ENCODE data around the gene LGALSL.

Gene LGALSL

DNA sequence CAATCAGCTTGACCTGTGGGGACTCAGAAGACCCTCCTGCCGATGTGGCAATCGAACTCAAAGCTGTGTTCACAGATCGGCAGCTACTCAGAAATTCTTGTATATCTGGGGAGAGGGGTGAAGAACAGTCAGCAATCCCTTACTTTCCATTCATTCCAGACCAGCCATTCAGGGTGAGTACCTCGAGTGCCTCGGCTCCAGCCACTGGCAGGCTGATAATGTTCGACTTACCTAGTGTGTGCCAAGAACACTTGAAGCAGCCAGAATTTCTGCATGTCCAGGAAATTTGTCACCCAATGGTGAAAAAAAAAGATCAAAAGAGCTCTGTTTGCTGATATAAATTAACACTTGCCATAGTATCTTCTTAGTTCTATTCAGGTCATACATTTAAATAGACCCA, 2.3 kb downstream of the LGALSL start:
- Mint-ChIP-seq H3K36me3 (ENCODE audit: low read depth) (peaks cover 39% of the 10 kb centered on the region), H3K27me3 (ENCODE audit: low read depth, poor library complexity) (peaks cover 4% of the 10 kb centered on the region), H3K27ac (no peak overlapping the region), H3K4me3 (peak overlapping the region; percentile 96), H3K9me3 (no peaks in the 10 kb centered on the region), H3K4me1 (peaks cover 53% of the 10 kb centered on the region)
- TF ChIP-seq, protein P1, sequence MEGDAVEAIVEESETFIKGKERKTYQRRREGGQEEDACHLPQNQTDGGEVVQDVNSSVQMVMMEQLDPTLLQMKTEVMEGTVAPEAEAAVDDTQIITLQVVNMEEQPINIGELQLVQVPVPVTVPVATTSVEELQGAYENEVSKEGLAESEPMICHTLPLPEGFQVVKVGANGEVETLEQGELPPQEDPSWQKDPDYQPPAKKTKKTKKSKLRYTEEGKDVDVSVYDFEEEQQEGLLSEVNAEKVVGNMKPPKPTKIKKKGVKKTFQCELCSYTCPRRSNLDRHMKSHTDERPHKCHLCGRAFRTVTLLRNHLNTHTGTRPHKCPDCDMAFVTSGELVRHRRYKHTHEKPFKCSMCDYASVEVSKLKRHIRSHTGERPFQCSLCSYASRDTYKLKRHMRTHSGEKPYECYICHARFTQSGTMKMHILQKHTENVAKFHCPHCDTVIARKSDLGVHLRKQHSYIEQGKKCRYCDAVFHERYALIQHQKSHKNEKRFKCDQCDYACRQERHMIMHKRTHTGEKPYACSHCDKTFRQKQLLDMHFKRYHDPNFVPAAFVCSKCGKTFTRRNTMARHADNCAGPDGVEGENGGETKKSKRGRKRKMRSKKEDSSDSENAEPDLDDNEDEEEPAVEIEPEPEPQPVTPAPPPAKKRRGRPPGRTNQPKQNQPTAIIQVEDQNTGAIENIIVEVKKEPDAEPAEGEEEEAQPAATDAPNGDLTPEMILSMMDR (IDR thresholded peaks at IDR 0.05): no peak
- no peak for DNase-seq

DNA sequence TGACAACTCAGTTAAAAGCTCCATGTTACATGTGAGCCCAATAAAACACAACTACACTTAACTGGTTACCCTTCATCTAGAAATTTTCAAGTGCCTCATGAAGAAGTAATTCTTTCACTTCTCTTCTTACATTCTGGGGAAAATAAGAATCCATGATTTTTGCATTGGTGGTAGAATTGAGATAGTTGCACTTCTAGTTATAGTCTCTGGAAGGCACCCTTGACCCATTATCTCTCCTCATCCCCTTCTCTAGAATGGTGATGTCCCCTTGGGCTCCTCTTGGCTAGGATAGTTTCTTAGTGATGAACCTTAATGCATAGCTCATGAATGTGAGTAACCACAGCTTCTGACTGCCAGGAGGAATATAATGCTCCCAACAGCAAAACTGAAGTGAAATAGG, 3.6 kb downstream of the LGALSL start:
- peaks cover 55% of the 10 kb centered on the region for H3K4me1 Mint-ChIP-seq

DNA sequence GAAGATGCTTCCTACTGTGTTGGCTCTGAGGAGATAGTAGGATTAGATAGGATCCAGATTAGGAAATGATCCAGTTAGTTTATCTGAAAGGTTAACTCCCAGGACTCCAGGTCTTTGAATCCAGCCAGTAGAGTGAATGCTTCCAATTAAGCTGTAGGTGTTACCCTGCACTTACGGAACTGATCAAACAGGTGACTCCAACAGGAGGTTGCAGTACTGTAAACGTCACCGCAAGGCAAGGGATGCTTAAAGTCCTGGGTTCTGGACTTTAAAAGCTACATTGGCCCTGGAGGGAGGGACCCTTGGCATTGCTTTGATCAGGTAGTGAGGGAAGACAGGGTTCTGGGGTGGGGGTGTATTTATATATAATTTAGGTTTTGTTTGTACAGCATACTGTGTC, 5.6 kb downstream of the LGALSL start:
- H3K4me1 Mint-ChIP-seq: peaks cover 59% of the 10 kb centered on the region
- TF ChIP-seq, protein P1 (IDR thresholded peaks at IDR 0.05): no peak
- H3K9me3 Mint-ChIP-seq: no peaks in the 10 kb centered on the region
- no peak overlapping the region for H3K27ac Mint-ChIP-seq
- no peak overlapping the region for H3K4me3 Mint-ChIP-seq
- no peak for DNase-seq
- peaks cover 9% of the 10 kb centered on the region for H3K27me3 Mint-ChIP-seq (ENCODE audit: low read depth, poor library complexity)
- H3K36me3 Mint-ChIP-seq (ENCODE audit: low read depth): peaks cover 44% of the 10 kb centered on the region

More for the DNA sequence above, 3.6 kb downstream of the LGALSL start:
- TF ChIP-seq, protein P1 (IDR thresholded peaks at IDR 0.05): no peak
- H3K27ac Mint-ChIP-seq: no peak overlapping the region
- no peak for DNase-seq
- H3K9me3 Mint-ChIP-seq: no peaks in the 10 kb centered on the region
- H3K36me3 Mint-ChIP-seq (ENCODE audit: low read depth): peaks cover 44% of the 10 kb centered on the region
- peaks cover 4% of the 10 kb centered on the region for H3K27me3 Mint-ChIP-seq (ENCODE audit: low read depth, poor library complexity)
- H3K4me3 Mint-ChIP-seq: no peak overlapping the region

DNA sequence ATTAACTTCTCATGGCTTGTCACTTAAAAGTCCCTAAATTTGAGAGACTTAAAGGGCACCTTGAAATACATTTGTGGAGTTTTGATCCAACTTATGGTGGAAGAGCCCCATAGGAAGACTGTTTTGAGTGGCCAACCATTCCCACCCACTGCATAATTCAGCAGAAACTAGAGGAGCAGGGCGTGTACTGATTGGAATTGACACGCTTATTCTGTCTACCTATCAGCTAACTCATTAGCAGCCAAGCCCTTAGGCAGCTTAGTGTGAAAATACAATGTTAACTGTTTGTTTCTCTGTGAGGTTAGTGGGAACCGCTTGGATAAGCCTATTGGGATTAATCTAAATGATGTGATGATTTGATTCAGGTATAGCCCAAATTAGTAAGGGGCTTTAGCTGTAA, 6.4 kb downstream of the LGALSL start:
- Mint-ChIP-seq H3K9me3 (no peaks in the 10 kb centered on the region), H3K27ac (no peak overlapping the region), H3K4me3 (no peak overlapping the region), H3K36me3 (ENCODE audit: low read depth) (peaks cover 44% of the 10 kb centered on the region), H3K27me3 (ENCODE audit: low read depth, poor library complexity) (peaks cover 6% of the 10 kb centered on the region), H3K4me1 (peaks cover 53% of the 10 kb centered on the region)
- TF ChIP-seq, protein P1 (IDR thresholded peaks at IDR 0.05): no peak
- DNase-seq: no peak

DNA sequence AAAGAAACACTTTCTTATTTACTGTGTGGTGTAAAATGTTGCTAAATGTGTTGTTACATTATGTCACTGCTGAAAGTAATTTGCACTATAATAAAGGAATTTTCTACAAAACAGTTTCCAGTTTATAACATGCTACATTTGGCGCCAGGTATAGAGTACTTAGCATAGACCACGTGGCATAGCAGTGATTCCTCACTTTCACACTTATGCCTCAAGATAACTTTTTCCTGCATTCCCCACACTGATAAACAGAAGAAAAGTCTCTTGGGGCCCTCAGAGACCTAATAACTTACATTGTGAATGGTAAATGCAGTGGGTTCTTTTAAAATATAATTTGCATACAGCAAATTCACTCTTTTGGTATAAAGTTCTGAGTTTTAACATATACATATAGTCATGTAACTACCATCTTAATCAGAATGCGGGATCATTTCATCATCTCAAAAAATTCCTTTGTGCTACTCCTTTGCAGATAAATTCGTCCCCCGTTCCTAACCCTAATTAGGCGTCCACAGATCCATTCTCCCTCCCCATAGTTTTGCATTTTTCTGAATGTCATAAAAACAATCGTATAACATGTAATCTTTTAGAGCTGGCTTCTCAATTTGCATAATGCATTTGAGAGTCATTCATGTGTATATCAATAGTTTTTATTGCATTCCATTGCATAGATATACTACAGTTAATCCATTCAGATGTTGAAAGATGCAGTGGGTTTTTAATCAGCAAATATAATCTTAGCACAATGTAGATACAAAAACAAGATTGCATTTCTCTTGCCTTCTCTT, 7.5 kb downstream of the LGALSL start:
- H3K36me3 Mint-ChIP-seq (ENCODE audit: low read depth): peaks cover 33% of the 10 kb centered on the region
- TF ChIP-seq, protein P1 (IDR thresholded peaks at IDR 0.05): no peak
- H3K27me3 Mint-ChIP-seq (ENCODE audit: low read depth, poor library complexity): peaks cover 6% of the 10 kb centered on the region
- no peaks in the 10 kb centered on the region for H3K9me3 Mint-ChIP-seq
- DNase-seq: no peak
- H3K4me3 Mint-ChIP-seq: no peak overlapping the region
- H3K27ac Mint-ChIP-seq: no peak overlapping the region
- H3K4me1 Mint-ChIP-seq: peaks cover 48% of the 10 kb centered on the region

DNA sequence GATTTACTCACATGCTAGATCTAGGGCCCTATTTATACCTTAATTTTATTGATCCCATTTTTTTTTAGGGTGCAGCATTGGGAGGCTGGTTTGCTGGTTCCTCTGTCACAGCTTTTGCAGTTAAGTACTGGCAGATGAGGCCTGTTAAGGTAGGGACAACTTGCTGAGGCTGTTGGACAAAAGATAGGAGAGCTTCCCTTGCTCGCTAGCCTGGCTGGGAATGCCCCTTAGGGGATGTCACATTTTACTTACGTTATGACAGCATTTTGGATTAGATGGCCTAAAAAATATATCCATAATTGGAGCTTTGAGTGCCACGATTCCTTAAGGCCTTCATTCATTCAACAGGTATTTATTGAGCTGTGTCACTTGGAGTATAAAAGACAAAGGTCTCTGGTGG, 8.2 kb downstream of the LGALSL start:
- no peak for DNase-seq
- Mint-ChIP-seq H3K4me1 (peaks cover 47% of the 10 kb centered on the region), H3K4me3 (no peak overlapping the region), H3K27me3 (ENCODE audit: low read depth, poor library complexity) (peaks cover 6% of the 10 kb centered on the region), H3K36me3 (ENCODE audit: low read depth) (peaks cover 26% of the 10 kb centered on the region), H3K9me3 (no peaks in the 10 kb centered on the region), H3K27ac (no peak overlapping the region)
- TF ChIP-seq, protein P1 (IDR thresholded peaks at IDR 0.05): no peak
